B cell (primary cell): ENCODE data around the gene POLR1E.

Experiments used
- CTCF ChIP-seq: fragments of 200-600 bp; IDR thresholded peaks from one replicate; pipeline ENCODE4 v1.8.0; 2022; ENCODE audit warnings: antibody characterized with exemption, mild to moderate bottlenecking
- EZH2 ChIP-seq: IDR thresholded peaks from 2 replicates; pipeline ENCODE4 v1.6.1; 2012; ENCODE audit warnings: borderline replicate concordance, low read depth, mild to moderate bottlenecking, moderate library complexity, low read length; ENCODE audit not compliant: insufficient read depth, poor library complexity, severe bottlenecking

- TF ChIP-seq CTCF (no peak), EZH2 (no peak)
Measured at GRCh38 chr9:37517923-37518322, 32.2 kb downstream of the POLR1E start.
